ENCODE results near the gene PSD4. TPM values are rescaled to one million over a fixed set of nuclear protein-coding genes. Genes with fewer than 3 reads are reported as not detected.

Gene PSD4
- total RNA-seq, 1 donor from 2014 or later, result 39.0 TPM

- Histone ChIP-seq H3K4me3 (no peak overlapping the region), H3K36me3 (no peaks in the 10 kb centered on the region), H3K27ac (no peak overlapping the region), H3K4me1 (no peaks in the 10 kb centered on the region), H3K27me3 (no peaks in the 10 kb centered on the region), H3K9me3 (no peaks in the 10 kb centered on the region)
- DNase-seq (ENCODE audit: extremely low spot score in 2 of 2), result no peak
- TF ChIP-seq POLR2A (IDR thresholded peaks at IDR 0.05) (no peak), POLR2AphosphoS5 (IDR thresholded peaks at IDR 0.05; ENCODE audit: insufficient read depth in 1 of 2, low read depth in 1 of 2) (no peak), CTCF (IDR thresholded peaks at IDR 0.05) (no peak)
- intact Hi-C loops (cut with DNase I), result no loop called here
Measured at GRCh38 chr2:113228991-113229716, 55.4 kb downstream of the PSD4 start.

- Histone ChIP-seq H3K27ac (no peak overlapping the region), H3K4me1 (no peaks in the 10 kb centered on the region), H3K27me3 (no peaks in the 10 kb centered on the region), H3K4me3 (no peak overlapping the region), H3K9me3 (no peaks in the 10 kb centered on the region), H3K36me3 (no peaks in the 10 kb centered on the region)
- DNase-seq (ENCODE audit: extremely low spot score in 2 of 2), result no peak
- intact Hi-C loops (cut with DNase I), result no loop called here
- TF ChIP-seq POLR2A (IDR thresholded peaks at IDR 0.05) (no peak), POLR2AphosphoS5 (IDR thresholded peaks at IDR 0.05; ENCODE audit: insufficient read depth in 1 of 2, low read depth in 1 of 2) (no peak), CTCF (IDR thresholded peaks at IDR 0.05) (no peak)
Measured at GRCh38 chr2:113229795-113230194, 56.0 kb downstream of the PSD4 start.

- intact Hi-C loops (cut with DNase I), result no loop called here
- TF ChIP-seq POLR2AphosphoS5 (IDR thresholded peaks at IDR 0.05; ENCODE audit: insufficient read depth in 1 of 2, low read depth in 1 of 2) (no peak), CTCF (IDR thresholded peaks at IDR 0.05) (no peak), POLR2A (IDR thresholded peaks at IDR 0.05) (no peak)
- Histone ChIP-seq H3K4me1 (no peaks in the 10 kb centered on the region), H3K36me3 (no peaks in the 10 kb centered on the region), H3K27me3 (no peaks in the 10 kb centered on the region), H3K4me3 (no peak overlapping the region), H3K9me3 (no peaks in the 10 kb centered on the region), H3K27ac (no peak overlapping the region)
- no peak for DNase-seq (ENCODE audit: extremely low spot score in 2 of 2)
Measured at GRCh38 chr2:113230531-113230930, 56.8 kb downstream of the PSD4 start.

- no peaks in the 10 kb centered on the region for H3K27me3 ChIP-seq
- H3K4me3 ChIP-seq, result no peak overlapping the region
- no peaks in the 10 kb centered on the region for H3K9me3 ChIP-seq
- intact Hi-C loops (cut with DNase I), result no loop called here
- TF ChIP-seq POLR2AphosphoS5 (IDR thresholded peaks at IDR 0.05; ENCODE audit: insufficient read depth in 1 of 2, low read depth in 1 of 2) (no peak), POLR2A (IDR thresholded peaks at IDR 0.05) (no peak), CTCF (IDR thresholded peaks at IDR 0.05) (no peak)
- no peak overlapping the region for H3K27ac ChIP-seq
- no peaks in the 10 kb centered on the region for H3K36me3 ChIP-seq
- H3K4me1 ChIP-seq, result no peaks in the 10 kb centered on the region
- no peak for DNase-seq (ENCODE audit: extremely low spot score in 2 of 2)
Measured at GRCh38 chr2:113231064-113231463, 57.3 kb downstream of the PSD4 start.

GRCh38 chr2:113232123-113232522, 58.4 kb downstream of the PSD4 start:
- H3K4me3 ChIP-seq, result no peak overlapping the region
- H3K27me3 ChIP-seq, result no peaks in the 10 kb centered on the region
- no peaks in the 10 kb centered on the region for H3K9me3 ChIP-seq
- intact Hi-C loops (cut with DNase I), result no loop called here
- no peak overlapping the region for H3K27ac ChIP-seq
- H3K36me3 ChIP-seq, result no peaks in the 10 kb centered on the region
- H3K4me1 ChIP-seq, result no peaks in the 10 kb centered on the region
- DNase-seq (ENCODE audit: extremely low spot score in 2 of 2), result no peak
- no peak for TF ChIP-seq CTCF (IDR thresholded peaks at IDR 0.05)
- TF ChIP-seq POLR2A (IDR thresholded peaks at IDR 0.05), result no peak
- no peak for TF ChIP-seq POLR2AphosphoS5 (IDR thresholded peaks at IDR 0.05; ENCODE audit: insufficient read depth in 1 of 2, low read depth in 1 of 2)

Measured in vagina (tissue), 2 donors.